OCI-LY1 (cell line): ENCODE measurements around the gene LIMS2.

ENCODE experiments used
- CTCF ChIP-seq: fragments of 200-600 bp; sonication (generic), shearing (Covaris generic); IDR thresholded peaks from 2 replicates; pipeline ENCODE4 v1.5.1; 2017; ENCODE audit warnings: mild to moderate bottlenecking, antibody characterized with exemption, low read length, moderate library complexity, mixed read lengths
- EZH2 ChIP-seq: fragments of 200-600 bp; sonication (generic), shearing (Covaris generic); IDR thresholded peaks from 2 replicates; pipeline ENCODE4 v1.8.0; 2017; ENCODE audit warnings: borderline replicate concordance, mixed run types, mild to moderate bottlenecking, antibody characterized with exemption, low read length, moderate library complexity, mixed read lengths

GRCh38 chr2:127685410-127686080 is 10.2 kb upstream of the LIMS2 start:
- no peak for TF ChIP-seq CTCF
- TF ChIP-seq EZH2: no peak
